Measurements from ENCODE around the gene TFAP2E.

TFAP2E gene

DNA sequence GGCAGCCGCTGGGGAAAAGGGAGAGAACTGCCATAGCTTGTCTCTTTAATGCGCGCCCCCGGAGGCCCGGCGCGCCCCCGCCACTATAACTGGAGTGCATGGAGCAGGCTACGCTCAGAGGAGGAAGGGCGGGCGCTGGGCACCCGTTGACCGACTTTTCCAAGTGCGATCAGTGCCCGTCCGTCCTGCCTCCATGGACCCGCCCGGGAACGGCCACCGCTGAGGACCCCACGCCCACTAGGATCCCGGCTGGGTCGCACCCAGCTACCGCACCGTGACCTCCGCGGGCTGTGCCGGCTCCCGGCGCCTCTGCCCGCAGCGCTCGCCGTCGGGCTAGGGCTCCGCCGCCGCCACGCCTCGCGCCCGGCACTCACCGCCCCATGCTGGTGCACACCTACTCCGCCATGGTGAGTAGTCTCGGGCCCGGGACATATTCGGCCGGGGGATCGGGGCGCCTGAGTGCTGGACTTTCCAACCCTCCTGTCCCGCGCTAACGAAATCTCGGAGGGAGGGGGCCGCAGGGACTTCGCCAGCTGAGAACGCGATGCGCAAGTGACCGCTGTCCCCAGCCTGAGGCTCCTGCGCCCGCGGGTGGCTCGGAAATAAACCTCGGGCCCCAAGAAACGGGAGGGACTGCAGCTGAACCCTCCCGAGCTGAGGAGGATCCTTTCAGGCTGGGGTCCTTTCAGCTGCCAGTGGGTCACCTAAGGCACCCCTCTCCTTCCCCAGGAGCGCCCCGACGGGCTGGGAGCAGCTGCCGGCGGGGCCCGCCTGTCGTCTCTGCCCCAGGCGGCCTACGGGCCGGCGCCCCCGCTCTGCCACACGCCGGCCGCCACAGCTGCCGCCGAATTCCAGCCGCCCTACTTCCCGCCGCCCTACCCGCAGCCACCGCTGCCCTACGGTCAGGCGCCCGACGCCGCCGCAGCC is at the start of gene TFAP2E:
Gene TFAP2E, plus strand, starts transcription at position 117 of the 927 bp plus-strand sequence. Its CDS starts 264 bp downstream, at position 381.
- DNase-seq (ENCODE audit: low spot score) = peak; percentile 85

- DNase-seq (ENCODE audit: low spot score) = no peak
These were observed 49.0 kb upstream of the TFAP2E start for GRCh38 chr1:35524106-35524505.

DNA sequence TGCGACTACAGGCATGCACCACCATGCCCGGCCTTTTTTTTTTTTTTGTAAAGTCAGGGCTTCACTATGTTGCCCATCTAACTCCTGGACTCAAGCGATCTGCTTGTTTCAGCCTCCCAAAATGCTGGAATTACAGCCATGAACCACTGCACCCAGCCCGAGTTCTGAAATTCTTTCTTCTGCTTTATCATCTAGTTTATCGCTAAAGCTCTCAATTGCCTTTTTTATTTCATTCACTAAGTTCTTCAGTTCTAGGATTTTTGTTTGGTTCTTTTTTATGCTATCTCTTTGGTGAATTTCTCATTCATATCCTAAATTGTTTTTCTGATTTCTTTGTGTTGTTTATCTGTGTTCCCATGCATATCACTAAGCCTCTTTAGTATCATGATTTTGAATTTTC is 42.9 kb upstream of the TFAP2E start:
- no peak for DNase-seq (ENCODE audit: low spot score)

GRCh38 chr1:35530946-35531345 is 42.2 kb upstream of the TFAP2E start:
- DNase-seq (ENCODE audit: low spot score) = no peak

DNA sequence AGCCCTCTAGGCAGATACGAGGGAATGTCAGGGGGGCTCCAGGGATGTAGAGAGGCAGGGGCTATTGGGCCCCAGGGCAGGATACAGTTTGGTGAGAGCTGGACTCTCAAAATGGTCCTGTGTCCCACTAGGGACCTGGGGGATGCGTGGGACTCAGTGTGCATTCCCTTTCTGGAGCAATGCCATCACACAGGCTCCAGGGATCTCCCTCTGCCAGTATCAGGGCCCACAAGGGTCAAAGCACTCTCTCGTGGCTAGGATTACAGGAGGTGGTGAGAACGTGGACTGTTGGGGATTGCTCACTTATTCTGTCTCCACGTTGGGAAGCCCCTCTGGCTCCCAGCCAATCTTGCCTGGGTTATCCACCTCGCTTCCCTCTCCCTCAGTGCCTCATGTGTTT is 41.7 kb upstream of the TFAP2E start:
- no peak for DNase-seq (ENCODE audit: low spot score)

- DNase-seq (ENCODE audit: low spot score) = peak; percentile 40
These were observed 40.5 kb upstream of the TFAP2E start for GRCh38 chr1:35532497-35533223.

DNA sequence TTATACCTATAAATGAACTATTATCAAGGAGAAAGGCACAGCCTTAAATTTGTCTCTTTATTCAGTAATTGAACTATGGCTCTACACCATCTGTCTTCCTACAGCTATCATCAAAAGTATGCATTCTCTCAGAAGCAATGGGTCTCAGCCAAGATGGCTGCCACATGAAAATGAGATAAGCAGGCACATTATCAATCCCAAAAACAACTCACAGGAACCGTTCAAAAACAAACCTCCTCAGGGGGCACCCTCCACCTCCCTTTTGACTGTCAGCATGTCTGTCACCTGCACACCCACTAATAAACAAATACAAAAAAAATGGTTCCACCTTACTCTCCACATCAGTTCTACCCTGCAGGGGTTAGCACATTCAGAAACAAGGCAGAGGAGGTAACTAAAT is 39.5 kb upstream of the TFAP2E start:
- DNase-seq (ENCODE audit: low spot score) = no peak

DNA sequence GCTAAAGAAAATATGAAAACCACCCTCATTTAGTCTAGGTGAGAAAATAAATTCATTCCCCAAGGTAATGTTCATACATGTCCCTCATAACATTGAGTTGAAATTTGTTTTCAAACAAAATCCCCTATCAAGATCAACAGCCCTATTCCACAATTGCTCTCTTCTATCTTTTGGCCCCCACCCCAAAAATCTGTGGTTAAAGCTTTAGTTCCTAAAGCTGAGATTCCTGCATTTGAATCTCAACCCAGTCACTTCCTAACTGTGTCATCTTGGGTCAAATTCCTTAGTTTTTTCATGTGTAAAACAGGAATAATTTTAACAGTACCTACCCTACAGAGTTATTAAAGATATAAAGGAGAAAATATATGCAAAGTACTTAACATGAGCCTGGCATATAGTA is 37.9 kb upstream of the TFAP2E start:
- no peak for DNase-seq (ENCODE audit: low spot score)

DNA sequence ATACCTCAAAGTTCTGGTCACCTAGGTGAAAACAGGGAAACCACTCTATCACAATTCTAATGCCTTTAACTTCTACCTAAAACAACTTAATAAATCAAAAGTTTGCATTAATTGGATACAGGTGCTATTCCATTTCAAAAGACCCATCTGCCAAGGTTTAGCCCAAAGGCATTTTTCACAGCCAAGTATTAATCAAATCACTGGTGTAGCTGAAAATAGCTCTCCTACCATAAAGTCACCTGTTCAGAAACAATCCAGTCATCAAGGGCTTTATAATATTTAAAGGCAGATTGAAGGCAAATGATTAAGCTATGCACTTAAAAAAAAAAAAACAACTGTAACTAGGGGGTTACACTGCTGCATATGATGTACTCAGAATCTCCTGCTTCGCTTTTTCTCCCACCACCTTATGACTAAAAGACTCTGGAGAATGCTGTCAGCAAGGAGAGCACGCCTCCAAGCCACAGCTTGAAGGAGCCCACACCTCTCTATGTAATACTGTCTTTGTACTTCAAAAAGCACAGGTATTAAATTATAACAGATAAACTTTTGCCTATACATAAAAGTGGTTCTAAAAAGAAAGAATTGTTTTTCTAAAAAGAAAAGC is 36.5 kb upstream of the TFAP2E start:
- DNase-seq (ENCODE audit: low spot score) = no peak

DNA sequence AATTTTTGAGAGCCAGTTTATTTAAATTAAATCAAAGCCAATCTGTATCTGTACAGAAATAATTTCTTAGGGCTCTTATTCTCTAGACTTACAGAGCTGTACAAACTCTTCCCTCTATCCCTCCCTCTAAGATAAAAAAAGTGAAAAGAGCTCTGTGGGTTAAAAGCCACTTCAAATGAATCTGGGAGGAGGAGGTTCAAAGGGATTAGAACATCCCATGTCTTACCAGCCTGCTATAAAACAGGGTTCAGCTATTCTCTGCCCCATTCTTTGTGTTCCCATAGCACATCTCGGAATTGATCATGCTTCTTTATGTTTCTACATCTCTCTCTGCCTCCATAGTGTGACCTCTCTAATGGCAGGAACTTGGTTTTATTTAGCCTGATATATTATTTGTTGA is 35.3 kb upstream of the TFAP2E start:
- DNase-seq (ENCODE audit: low spot score) = no peak

DNA sequence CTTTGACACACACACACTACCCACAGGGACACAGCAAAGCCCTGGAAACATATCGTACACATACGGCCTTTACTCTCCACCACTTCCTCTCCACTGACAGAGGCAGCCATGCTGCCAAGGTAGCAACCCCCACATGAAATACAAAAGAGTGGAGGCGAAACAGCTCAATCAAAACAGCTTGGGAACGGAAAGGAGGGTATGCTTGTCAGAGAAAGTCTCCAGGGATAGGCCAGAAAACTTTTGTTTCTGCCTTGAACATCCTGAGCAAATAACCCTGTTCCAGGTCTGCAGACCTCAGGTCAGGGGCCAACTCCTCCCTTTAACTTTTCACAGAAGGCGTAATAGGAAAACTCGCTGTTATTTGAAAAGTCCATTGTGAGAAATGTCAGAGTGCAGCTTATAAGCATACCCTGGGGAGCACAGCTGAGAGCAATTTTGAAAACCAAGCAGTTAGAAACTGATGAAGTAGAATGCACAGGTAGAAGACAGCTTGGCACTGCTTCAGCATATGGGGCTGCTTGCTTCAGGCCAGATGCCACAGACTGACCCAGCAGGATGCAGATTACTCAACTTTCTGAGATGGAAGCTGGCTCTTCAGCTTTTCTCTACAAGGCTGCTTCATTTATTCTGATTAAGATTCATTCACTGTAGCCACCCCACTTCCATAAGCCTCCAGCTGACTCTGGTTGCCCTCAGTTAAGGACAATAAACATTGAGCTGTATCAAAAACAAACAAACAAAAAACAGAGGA is 33.9 kb upstream of the TFAP2E start:
- peak; percentile 30 for DNase-seq (ENCODE audit: low spot score)

DNA sequence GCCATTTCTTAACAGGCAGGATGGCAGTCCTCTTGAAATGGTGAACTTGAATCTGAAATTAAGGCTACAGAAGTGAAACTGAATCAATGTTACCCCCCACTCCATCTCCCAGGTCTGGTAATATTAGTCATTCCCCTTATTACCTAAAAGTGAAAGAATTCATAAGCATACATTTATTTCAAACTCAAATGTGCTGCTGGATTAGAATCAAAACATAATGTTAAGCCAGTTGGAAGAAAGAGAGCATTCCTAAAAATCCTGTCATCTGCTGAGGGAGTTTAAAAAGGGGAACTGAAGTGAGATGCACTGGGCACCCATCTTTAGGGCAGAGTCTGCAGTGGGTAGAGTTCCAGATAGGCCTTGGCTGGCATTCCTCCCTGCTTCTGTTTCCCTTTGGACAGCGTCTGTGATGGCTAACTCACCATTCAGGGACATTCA is 33.3 kb upstream of the TFAP2E start:
- DNase-seq (ENCODE audit: low spot score) = peak; percentile 61

DNA sequence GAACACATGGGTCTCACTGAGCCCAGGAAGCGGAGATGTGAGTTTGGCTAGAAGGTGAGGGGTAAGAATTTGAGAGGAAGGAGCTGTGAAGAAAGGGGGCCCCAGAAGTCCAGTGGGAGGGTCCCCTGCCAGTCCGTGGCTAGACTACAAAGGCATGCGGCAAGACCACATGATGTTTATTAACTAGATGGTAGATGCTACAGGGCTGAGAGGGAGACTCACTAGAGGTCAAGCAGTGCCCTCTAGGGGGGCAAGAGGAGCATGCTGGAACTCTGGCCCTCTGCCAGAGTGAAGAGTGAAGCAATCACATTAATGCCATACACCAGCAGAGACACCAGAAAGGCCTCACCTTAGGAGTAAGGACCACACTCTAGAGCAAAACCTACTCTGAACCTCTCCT is 28.1 kb upstream of the TFAP2E start:
- DNase-seq (ENCODE audit: low spot score) = no peak

GRCh38 chr1:35546614-35547013 is 26.5 kb upstream of the TFAP2E start:
- no peak for DNase-seq (ENCODE audit: low spot score)

DNA sequence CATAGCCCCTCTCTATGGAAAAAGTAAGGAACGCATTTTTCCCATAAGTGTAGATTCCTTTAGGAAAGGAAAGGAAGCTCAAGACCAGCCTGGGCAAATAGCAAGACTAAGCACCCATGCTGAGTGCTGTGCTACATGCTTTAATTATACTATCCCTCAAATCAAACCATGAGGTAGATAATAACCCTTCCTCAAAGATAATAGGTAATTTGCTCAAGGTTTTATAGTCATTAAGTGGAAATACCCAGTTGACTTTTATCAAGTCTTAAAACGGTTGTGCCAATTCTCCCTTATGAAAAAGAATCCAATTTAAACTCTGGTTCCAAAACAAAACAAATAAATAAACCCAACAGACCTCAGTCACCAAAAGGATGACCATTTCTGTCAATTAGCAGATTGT is 19.3 kb upstream of the TFAP2E start:
- no peak for DNase-seq (ENCODE audit: low spot score)

GRCh38 chr1:35554266-35555211 is 18.6 kb upstream of the TFAP2E start:
- DNase-seq (ENCODE audit: low spot score) = no peak

GRCh38 chr1:35555212-35555584 is 17.9 kb upstream of the TFAP2E start:
- peak; percentile 7 for DNase-seq (ENCODE audit: low spot score)

- peak; percentile 33 for DNase-seq (ENCODE audit: low spot score)
These were observed 17.3 kb upstream of the TFAP2E start for GRCh38 chr1:35555601-35556477.

DNA sequence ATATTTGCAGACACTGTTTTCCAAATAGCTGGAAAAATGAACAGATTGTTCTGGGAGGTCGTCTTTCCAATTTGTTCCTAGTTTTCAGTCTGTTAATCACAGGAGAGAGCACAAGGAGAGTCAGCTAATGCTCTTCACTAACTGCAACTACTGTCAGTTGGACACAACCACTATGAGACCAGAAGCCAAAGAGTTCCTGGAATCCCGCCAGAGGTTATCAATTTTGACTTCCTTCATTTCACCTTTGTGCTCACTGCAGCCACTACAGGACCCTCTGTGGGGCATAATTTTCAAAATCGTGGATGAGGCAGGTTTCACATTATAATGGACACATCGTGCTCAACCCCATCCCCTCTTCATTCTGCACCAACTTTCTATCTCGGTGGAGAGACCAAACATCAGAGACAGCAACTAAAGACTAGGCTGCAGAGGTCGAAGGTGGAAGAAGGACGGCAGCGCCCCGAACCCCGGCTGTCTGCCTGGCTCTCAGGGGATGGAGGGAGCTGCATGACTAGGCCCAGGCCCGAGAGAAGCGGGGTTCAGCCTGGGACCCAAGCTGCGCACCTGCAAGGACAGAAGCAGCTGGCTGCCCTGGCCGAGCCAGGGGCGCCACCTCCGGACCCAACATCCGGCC is 16.5 kb upstream of the TFAP2E start:
- no peak for DNase-seq (ENCODE audit: low spot score)
